Activated CD4-positive, alpha-beta T cell treated with anti-CD3 and anti-CD28 coated beads, Interleukin-2, amount 50 U/mL, for 16 hours (primary cell): Measurements from ENCODE around the gene OSBPL5.

Source experiments
- DNase-seq: peaks from one replicate; pipeline ENCODE4 v3.0.0-alpha.2; 2020

OSBPL5 gene

DNA sequence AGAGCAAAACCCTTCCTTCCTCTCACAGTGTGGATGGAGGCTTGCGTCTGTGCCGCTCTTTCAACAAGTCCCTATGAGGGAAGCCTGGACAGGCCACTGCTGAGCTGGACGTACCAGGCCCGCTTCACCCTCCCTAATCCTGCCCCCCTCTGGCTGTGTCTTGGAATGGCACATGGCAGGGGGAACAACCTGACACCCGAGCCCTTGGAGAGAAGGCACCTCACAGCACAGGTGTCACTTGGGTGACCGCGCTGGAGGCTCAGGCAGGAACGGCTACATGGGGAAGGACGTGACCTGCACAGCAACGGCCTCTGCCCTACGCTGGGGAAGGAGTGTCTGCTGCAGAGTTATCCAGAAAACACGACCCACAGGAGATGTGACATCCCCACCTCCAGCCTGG lies 118.9 kb downstream of the OSBPL5 start:
- no peak for DNase-seq

DNA sequence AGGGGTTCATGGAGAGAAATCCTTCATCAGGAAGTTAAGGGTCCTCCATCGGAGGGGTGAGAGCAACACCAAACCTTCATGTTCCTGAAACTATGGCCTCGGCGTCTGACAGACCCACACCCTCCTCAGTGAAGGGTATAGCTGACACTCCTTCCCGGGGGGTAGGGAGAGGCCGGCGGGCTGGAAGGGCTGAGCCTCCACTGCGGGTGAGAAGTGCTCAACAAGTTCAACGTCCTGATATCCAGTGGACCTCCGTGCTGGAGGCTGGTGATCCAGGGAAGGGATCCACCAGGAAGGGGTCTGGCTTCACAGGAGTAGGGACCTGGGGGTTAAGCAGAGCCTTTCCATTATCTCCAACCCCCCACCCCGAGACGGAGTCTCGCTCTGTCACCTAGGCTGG lies 120.2 kb downstream of the OSBPL5 start:
- DNase-seq, result no peak

DNA sequence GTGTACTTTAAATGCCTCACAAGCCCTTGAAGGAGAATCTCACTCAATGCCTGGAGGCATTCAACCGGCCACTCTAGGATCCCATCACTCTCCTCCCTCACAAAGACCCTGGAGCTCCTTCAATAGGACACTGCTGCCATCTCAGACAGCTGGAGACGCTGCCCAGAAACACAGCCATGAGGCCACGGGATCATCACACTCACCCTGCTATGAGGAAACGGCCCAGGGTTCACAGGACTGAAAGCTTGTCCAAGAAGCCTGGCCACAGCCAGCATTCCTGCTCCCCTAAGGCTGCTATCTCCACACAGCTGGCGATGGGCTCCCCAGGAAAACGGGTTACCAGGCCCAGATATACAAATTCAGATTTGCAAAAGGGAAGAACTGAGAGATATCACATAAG lies 121.1 kb downstream of the OSBPL5 start:
- no peak for DNase-seq

DNA sequence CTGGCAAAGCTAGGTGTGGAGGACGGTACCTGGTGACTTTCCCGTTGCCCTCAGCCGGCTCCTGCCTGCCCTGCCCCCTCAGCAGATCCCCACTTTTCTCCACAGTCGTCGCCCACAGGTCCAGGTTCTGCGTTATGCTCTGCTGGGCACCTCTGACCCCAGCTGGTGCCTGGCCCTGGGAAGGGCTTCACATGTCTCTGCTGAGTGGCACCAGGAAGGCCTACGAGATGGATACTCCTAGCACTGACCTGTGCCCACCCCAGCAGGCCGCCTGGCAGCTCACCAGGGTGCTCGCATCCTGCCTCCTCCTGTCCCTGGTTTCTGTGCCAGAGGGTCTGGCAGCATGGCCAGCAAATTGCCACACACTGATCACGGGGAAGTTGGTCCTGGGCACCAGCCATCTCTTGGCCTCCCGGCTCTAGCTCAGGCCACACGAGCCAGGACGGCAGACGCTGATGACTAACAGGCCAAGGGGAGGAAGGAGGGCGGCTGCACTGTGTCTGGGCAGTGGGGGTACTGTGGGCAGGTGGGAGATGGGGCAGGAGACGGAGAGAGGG lies 121.7 kb downstream of the OSBPL5 start:
- DNase-seq, result no peak

DNA sequence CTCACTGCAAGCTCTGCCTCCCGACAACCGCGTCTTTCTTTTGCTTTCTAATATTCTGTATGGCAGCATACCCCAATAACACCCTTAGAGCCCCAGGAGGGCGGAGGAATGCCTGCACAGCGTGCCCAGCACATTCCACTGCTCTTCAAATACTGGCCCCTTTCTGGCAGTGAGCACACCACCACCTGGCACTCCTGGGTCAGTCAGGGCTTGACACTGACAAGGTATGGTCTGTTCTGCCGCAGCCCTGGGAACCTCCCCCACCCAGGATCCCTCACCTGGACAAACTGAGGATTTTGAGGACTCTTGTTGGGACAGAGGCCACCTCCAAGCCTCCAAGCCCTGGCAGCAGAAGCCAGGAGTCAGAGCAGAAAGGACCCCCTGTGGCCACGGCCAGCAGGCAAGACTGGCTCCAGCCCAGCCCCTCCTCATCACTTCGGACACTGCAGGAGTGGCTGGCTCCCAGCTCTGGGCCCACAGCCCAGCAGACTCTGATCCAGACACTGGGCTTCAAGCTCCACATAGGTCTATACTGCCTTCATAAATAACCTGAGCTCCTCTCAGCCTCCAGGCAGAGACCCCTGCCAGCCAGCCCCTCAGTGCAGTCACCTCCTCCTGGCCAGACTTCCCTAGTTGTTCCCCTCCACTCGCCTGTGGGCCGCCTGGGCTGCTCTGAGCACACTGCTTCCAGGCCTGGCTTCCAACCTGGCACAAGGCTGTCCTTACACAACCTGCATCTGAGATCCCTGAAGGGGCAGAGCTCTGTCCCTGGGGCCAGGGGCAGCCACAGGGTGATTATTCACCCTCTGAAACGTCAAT lies 122.4 kb downstream of the OSBPL5 start:
- DNase-seq, result no peak

DNA sequence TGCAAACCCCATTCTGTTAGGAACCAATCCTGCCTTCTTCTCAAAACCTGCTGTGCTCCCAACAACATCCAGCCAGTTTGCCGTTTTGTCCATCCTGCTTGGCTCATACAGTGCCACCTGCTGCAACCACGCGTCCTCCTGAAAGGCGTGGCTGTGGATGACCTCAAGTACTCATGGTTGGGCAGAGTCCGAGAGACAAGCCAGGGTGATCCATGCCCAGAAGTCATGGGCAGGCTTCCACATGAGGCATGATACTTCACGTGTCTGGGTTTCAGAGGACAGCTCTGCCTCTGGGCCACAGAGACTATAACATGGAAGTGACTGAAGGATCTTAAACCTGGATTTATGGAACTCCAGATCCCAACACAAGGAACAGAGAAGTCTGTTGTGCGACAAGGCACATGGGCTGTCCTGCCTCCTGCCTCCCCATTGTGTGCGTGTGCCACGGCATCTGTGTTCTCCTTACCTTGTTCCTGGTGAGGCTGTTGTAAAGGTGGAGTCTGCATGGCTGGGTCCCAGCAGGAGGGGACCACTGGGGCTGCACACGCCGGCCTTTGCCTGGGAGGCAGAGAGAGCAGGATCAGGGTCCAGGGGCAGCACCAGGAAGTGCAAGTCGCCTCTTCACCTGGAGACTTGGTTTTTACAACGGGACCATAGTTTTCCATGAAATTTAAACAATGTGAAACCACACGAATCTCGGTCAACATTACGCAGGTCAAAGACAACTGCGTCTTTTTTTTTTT lies 123.2 kb downstream of the OSBPL5 start:
- DNase-seq, result no peak

DNA sequence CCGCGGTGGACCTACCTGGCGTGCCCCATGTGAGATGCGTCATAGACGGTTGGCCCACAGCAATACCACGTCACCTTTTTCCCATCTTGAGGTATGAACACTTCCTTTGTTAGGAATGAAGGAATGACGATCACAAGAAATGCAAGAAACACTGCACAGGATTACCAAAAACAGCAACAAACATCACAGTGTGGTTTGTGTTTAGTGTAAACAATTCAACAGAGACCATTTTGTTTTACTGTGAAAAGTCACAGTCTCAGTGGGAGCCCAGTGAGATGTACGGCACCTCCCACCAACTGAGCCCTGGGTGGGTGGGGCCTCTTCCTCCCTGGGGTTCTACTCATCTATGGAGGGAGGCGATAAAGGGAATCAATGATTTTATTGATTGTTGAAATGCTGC lies 124.2 kb downstream of the OSBPL5 start:
- no peak for DNase-seq

DNA sequence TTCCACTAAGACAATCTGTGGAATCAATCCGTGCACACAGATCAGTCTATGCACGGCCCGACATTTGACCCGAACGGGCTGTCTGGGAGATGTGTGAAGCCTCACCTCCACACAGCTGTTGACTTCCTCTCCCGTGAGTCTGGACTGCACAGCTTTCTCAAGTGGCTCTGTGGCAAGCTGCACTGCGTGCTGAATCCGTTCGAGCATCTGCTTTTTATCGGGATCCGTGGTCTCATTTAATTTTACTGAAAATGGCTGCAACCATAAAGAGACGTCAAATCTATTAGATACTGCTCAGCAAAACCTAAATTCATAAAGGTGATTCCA lies 127.2 kb downstream of the OSBPL5 start:
- DNase-seq, result no peak
